Tibial nerve (tissue), 4 donors: Measurements from ENCODE around the gene DHRSX. TPM values are rescaled to one million over a fixed set of nuclear protein-coding genes. Genes with fewer than 3 reads are reported as not detected.

ENCODE experiments used
- DNase-seq, 2 donors: peaks; one replicate each; pipeline ENCODE4 v3.0.0-alpha.2; 2019; ENCODE audit warnings: low spot score in 2 of 2
- H3K27ac ChIP-seq, 4 donors: fragments of 200-600 bp; sonication (generic) in 3 of 4; one replicate each; pipeline ENCODE4 v1.5.1; 2017 to 2019; ENCODE audit warnings: mild to moderate bottlenecking in 1 of 4
- H3K27me3 ChIP-seq, 2 donors: fragments of 200-600 bp; sonication (generic) in 1 of 2; one replicate each; pipeline versions ENCODE4 v1.5.1 to v1.6.0; 2017 to 2019
- H3K36me3 ChIP-seq, 3 donors: fragments of 200-600 bp; sonication (generic); one replicate each; pipeline ENCODE4 v1.5.1; 2018 to 2019
- H3K4me1 ChIP-seq, 4 donors: fragments of 200-600 bp; sonication (generic) in 3 of 4; one replicate each; pipeline ENCODE4 v1.5.1; 2017 to 2019
- H3K4me3 ChIP-seq, 4 donors: fragments of 200-600 bp; sonication (generic) in 3 of 4; one replicate each; pipeline ENCODE4 v1.5.1; 2017 to 2019; ENCODE audit warnings: mild to moderate bottlenecking in 1 of 4, moderate library complexity in 1 of 4
- H3K9me3 ChIP-seq, 4 donors: fragments of 200-600 bp; sonication (generic) in 3 of 4; one replicate each; pipeline ENCODE4 v1.5.1; 2017 to 2019
- EP300 ChIP-seq, 2 donors: sonication (generic); formaldehyde crosslinking; IDR thresholded peaks; one replicate each; pipeline ENCODE4 v1.6.1; 2017; ENCODE audit warnings: antibody characterized with exemption in 2 of 2, mild to moderate bottlenecking in 1 of 2
- POLR2A ChIP-seq, 2 donors: fragments of 450-650 bp; IDR thresholded peaks; one replicate each; pipeline ENCODE4 v1.6.1; 2017; ENCODE audit warnings: antibody characterized with exemption in 2 of 2, mild to moderate bottlenecking in 2 of 2, moderate library complexity in 2 of 2
- WGBS, 2 donors: methylation state at CpG; one replicate each; pipeline ENCODE4 v1.1.5; 2018; 5-methylcytosine and 5-hydroxymethylcytosine counted together
- total RNA-seq, 4 donors: library from RNA; depleted of rRNA; stranded (reverse); fragments of >200 nt; gene quantifications; one replicate each; pipeline ENCODE4 v1.1.0, GENCODE V29; 2016
- TF ChIP-seq, protein P1 (sequence below), 5 experiments: fragments of 200-600 bp in 3 of 5; fragments of 450-650 bp in 2 of 5; sonication (generic) in 3 of 5; IDR thresholded peaks; one replicate each; pipeline ENCODE4 v1.5.1; 2016 to 2019; ENCODE audit warnings: antibody characterized with exemption in 5 of 5, mild to moderate bottlenecking in 3 of 5, moderate library complexity in 2 of 5

Gene DHRSX
- total RNA-seq, 4 donors from 2014 or later = 20.3 to 44.3 (median 31.7) TPM

DNA sequence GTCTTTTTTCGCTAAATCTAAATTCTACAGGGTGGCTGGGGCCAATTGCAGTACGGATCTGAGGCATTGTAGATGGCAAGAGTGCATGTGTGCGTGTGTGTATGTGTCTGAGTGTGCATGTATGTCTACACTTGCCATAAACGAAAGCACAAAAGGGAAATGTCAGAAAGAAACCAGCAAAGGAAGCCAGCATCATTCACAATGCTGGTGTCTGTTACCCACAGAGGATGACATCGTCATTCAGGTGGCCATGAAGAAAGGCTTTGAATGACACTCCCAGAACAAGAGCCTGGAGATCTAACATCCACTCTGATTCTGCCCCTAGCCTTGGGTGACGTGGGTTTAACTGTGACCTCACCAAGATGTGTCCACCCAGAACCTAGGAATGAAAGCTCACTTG, 124.6 kb downstream of the DHRSX start:
- H3K27ac ChIP-seq = no peak overlapping the region
- DNase-seq = no peak
- H3K4me3 ChIP-seq = no peak overlapping the region
- WGBS, 2 donors = 87 to 93% methylated on average over 6 of the region's 6 CpGs
- H3K36me3 ChIP-seq = peaks cover 0 to 23% (median 0%) of the 10 kb centered on the region in 3 donors
- TF ChIP-seq POLR2A (IDR thresholded peaks at IDR 0.05) (no peak), EP300 (IDR thresholded peaks at IDR 0.05) (no peak)
- TF ChIP-seq, protein P1, sequence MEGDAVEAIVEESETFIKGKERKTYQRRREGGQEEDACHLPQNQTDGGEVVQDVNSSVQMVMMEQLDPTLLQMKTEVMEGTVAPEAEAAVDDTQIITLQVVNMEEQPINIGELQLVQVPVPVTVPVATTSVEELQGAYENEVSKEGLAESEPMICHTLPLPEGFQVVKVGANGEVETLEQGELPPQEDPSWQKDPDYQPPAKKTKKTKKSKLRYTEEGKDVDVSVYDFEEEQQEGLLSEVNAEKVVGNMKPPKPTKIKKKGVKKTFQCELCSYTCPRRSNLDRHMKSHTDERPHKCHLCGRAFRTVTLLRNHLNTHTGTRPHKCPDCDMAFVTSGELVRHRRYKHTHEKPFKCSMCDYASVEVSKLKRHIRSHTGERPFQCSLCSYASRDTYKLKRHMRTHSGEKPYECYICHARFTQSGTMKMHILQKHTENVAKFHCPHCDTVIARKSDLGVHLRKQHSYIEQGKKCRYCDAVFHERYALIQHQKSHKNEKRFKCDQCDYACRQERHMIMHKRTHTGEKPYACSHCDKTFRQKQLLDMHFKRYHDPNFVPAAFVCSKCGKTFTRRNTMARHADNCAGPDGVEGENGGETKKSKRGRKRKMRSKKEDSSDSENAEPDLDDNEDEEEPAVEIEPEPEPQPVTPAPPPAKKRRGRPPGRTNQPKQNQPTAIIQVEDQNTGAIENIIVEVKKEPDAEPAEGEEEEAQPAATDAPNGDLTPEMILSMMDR (IDR thresholded peaks at IDR 0.05) = no peak
- no peaks in the 10 kb centered on the region for H3K9me3 ChIP-seq
- H3K27me3 ChIP-seq = no peaks in the 10 kb centered on the region
- H3K4me1 ChIP-seq = no peaks in the 10 kb centered on the region

DNA sequence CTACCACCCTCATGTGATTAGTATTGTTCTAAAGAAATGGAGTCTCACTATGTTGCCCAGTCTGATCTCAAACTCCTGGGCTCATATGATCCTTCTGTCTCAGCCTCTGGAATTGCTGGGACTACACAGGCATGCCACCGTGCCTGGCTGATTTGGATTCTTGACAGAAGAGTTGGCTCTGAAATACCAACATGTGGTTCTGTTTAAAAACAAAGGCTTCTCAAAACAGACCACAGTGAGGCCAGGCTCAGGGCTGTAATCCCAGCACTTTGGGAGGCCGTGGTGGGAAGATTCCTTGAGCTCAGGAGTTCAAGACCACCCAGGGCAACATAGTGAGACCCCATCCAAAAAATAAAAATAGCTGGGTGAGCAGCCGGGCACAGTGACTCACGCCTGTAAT, 126.7 kb downstream of the DHRSX start:
- 54 to 63% methylated on average over 4 of the region's 4 CpGs for WGBS, 2 donors
- TF ChIP-seq, protein P1 (IDR thresholded peaks at IDR 0.05) = no peak
- TF ChIP-seq EP300 (IDR thresholded peaks at IDR 0.05) = no peak
- TF ChIP-seq POLR2A (IDR thresholded peaks at IDR 0.05) = no peak

DNA sequence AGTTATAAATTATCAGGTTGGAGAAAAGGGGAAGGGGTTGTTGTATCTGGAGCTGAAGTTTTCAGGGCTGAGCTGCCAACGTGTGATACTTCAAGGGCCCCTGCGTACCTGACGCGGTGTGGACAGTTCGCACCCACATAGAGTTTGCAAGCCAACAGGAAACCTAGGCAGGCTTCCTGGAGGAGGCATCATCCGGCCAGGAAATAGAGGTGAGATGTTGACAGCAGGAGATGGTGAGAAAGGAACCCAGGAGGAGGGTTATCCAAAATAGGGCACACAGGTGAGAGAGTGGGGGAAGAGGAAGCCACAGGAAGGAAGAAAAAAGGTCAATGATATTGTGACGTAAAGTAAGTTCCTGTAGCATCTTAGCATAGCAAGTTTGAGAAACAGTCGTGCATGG, 127.2 kb downstream of the DHRSX start:
- H3K4me3 ChIP-seq = no peak overlapping the region
- H3K36me3 ChIP-seq = peaks cover 0 to 22% (median 0%) of the 10 kb centered on the region in 3 donors
- WGBS, 2 donors = 90 to 91% methylated on average over 8 of the region's 8 CpGs
- no peaks in the 10 kb centered on the region for H3K9me3 ChIP-seq
- H3K4me1 ChIP-seq = no peaks in the 10 kb centered on the region
- no peak for TF ChIP-seq EP300 (IDR thresholded peaks at IDR 0.05)
- TF ChIP-seq, protein P1 (IDR thresholded peaks at IDR 0.05) = no peak
- no peak for TF ChIP-seq POLR2A (IDR thresholded peaks at IDR 0.05)
- no peaks in the 10 kb centered on the region for H3K27me3 ChIP-seq
- H3K27ac ChIP-seq = no peak overlapping the region
- DNase-seq = no peak

More for the DNA sequence above, 126.7 kb downstream of the DHRSX start:
- Histone ChIP-seq H3K4me3 (no peak overlapping the region), H3K4me1 (no peaks in the 10 kb centered on the region), H3K27me3 (no peaks in the 10 kb centered on the region), H3K27ac (no peak overlapping the region), H3K9me3 (no peaks in the 10 kb centered on the region), H3K36me3 (peaks cover 0 to 27% (median 0%) of the 10 kb centered on the region in 3 donors)
- DNase-seq = no peak

DNA sequence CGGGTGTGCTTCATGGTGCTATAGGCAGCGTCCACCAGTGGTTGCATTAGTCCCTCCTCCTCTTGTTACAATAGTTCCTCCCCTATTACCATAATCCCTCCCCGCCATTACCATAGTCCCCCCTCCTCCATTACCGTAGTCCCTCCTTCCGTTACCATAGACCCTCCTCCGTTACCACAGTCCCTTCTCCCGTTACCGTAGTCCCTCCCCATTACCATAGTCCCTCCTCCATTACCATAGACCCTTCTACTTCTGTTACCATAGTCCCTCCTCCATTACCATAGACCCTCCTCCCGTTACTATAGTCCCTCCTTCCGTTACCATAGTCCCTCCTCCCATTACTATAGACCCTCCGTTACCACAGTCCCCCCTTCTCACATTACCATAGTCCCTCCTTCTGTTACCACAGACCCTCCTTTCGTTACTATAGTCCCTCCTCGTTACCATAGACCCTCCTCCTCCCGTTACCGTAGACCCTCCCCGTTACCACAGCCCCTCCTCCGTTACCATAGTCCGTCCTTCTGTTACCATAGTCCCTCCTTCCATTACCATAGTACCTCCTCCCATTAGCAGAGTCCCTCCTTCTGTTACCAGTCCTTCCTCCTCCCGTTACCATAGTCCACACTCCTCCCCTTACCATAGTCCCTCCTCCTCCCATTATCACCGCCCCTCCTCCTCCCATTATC, 129.6 kb downstream of the DHRSX start:
- Histone ChIP-seq H3K4me1 (no peaks in the 10 kb centered on the region), H3K4me3 (no peak overlapping the region), H3K36me3 (peaks cover 0 to 10% (median 0%) of the 10 kb centered on the region in 3 donors), H3K27ac (no peak overlapping the region), H3K27me3 (no peaks in the 10 kb centered on the region), H3K9me3 (no peaks in the 10 kb centered on the region)
- DNase-seq = no peak
- 73 to 83% methylated on average over 20 of the region's 20 CpGs for whole genome bisulfite sequencing, 2 donors
- TF ChIP-seq EP300 (IDR thresholded peaks at IDR 0.05) = no peak
- TF ChIP-seq POLR2A (IDR thresholded peaks at IDR 0.05) = no peak
- TF ChIP-seq, protein P1 (IDR thresholded peaks at IDR 0.05) = no peak

DNA sequence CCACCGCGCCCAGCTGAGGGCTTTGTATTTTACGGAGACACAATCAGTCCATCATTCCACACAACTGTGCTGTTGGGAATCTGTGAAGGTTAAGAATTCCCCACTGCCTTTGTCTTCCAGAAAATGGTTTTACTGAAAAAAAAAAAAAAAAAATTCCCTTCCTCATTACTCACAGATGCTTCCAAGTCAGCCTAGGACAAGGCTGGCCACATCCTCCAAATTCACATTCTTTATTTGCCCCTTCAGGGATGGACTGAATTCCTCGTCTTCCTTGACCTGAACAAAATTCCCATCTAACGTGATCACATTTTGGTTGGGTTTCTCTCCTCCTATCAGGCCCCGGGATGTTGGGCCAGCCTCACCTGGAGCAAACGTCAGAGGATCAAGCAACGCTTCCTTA, 130.3 kb downstream of the DHRSX start:
- Histone ChIP-seq H3K4me3 (no peak overlapping the region), H3K27ac (no peak overlapping the region), H3K36me3 (peaks cover 0 to 10% (median 0%) of the 10 kb centered on the region in 3 donors), H3K9me3 (no peaks in the 10 kb centered on the region), H3K4me1 (no peaks in the 10 kb centered on the region), H3K27me3 (no peaks in the 10 kb centered on the region)
- no peak for TF ChIP-seq EP300 (IDR thresholded peaks at IDR 0.05)
- no peak for TF ChIP-seq POLR2A (IDR thresholded peaks at IDR 0.05)
- TF ChIP-seq, protein P1 (IDR thresholded peaks at IDR 0.05) = no peak
- DNase-seq = no peak
- WGBS, 2 donors = 83 to 91% methylated on average over 8 of the region's 8 CpGs
